GM12875 (cell line): ENCODE results near the gene OR6M1.

Experiments
- H3K4me3 ChIP-seq: one replicate; pipeline ENCODE4 v1.5.1; 2011; ENCODE audit warnings: low read depth, low read length, control low read depth
- CTCF ChIP-seq: IDR thresholded peaks from 2 replicates; pipeline ENCODE4 v1.5.1; 2011; ENCODE audit warnings: low read depth, mild to moderate bottlenecking, control low read depth, inconsistent platforms, low read length, moderate library complexity, borderline replicate concordance; ENCODE audit not compliant: insufficient read depth

OR6M1 gene

GRCh38 chr11:123800036-123800435, 6.1 kb downstream of the OR6M1 start:
- no peak overlapping the region for H3K4me3 ChIP-seq
- no peak for TF ChIP-seq CTCF

DNA sequence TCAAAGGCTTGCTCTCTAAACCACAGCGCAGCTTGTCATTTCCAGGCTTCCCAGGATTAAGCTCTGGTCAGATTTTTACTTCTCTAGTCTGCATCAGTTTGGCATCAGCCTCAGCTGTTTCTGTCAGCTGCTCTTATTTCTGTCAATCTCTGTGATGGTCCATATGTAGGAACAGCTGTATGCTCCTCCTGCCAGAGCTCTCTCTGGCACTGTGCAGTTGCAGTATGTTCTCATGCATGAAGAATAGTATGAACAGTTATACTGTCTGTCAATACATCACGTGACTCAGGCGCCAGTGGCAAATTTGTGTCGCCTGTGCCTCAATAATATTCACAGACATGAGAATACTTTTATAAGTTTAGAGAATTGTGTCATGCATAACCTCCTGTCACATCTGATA, 6.7 kb downstream of the OR6M1 start:
- TF ChIP-seq CTCF, result no peak
- no peak overlapping the region for H3K4me3 ChIP-seq

DNA sequence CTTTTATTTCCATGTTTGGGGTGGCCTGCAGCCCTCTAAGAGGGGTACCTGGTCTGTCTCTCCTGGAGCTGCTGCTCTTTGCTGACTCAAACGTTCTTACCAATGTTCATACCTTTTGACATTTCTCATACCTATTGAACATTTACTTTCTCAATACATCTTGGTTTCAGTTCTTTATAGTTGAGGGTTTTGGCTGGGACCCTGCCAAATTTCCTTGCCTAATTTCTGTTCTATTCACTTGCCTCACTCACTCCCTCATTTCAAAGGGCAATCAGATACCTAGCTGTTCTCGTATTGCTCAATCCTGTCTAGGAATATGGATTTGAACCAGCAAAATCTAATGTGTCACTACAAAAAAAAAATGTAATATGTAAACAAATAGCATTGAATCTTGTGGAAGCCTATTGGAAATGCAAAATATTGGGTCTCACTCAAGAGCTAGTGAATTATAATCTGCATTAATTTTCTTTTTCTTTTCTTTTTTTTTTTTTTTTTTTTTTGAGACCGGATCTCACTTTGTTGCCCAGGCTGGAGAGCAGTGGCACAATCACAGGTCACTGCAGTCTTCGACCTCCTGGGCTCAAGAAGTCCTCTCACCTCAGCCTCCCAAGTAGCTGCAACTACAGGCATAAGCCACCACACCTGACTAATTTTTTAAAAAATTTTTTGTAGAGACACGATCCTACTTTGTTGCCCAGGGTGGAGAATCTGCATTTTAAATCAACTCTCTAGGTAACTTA, 7.5 kb downstream of the OR6M1 start:
- H3K4me3 ChIP-seq, result no peak overlapping the region
- no peak for TF ChIP-seq CTCF

GRCh38 chr11:123798079-123798478, 8.1 kb downstream of the OR6M1 start:
- TF ChIP-seq CTCF, result no peak

DNA sequence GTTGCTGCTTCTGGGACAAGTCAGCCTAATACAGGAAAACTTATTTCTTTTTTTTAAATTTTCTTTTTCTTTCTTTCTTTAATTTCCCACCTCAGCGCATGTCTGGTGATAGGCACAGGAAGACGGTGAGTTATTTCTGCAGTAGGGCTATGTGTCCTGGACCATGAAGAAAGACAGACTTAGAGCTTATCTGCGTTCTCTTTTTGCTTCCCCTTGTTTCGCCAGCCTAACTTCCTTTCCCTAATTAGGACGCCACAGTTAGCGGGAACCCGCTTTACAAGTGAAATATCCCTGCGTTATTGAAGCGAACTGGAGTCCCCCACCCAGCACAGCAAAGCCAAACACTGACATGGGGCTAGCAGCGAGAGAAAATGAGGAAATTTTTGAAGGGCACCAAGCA, 8.6 kb downstream of the OR6M1 start:
- no peak for TF ChIP-seq CTCF
- no peak overlapping the region for H3K4me3 ChIP-seq

More at GRCh38 chr11:123798079-123798478, 8.1 kb downstream of the OR6M1 start:
- no peak overlapping the region for H3K4me3 ChIP-seq

GRCh38 chr11:123797114-123797513, 9.0 kb downstream of the OR6M1 start:
- no peak overlapping the region for H3K4me3 ChIP-seq
- TF ChIP-seq CTCF, result no peak

- no peak overlapping the region for H3K4me3 ChIP-seq
- TF ChIP-seq CTCF, result no peak
Measured at GRCh38 chr11:123796226-123796625, 9.9 kb downstream of the OR6M1 start.
